ENCODE results near the gene BRSK2.
"Not testable (repeated sequence)": the region's sequence is repeated elsewhere in the genome, so short reads cannot be mapped to it uniquely, and the experiment has no call there.

BRSK2 gene

DNA sequence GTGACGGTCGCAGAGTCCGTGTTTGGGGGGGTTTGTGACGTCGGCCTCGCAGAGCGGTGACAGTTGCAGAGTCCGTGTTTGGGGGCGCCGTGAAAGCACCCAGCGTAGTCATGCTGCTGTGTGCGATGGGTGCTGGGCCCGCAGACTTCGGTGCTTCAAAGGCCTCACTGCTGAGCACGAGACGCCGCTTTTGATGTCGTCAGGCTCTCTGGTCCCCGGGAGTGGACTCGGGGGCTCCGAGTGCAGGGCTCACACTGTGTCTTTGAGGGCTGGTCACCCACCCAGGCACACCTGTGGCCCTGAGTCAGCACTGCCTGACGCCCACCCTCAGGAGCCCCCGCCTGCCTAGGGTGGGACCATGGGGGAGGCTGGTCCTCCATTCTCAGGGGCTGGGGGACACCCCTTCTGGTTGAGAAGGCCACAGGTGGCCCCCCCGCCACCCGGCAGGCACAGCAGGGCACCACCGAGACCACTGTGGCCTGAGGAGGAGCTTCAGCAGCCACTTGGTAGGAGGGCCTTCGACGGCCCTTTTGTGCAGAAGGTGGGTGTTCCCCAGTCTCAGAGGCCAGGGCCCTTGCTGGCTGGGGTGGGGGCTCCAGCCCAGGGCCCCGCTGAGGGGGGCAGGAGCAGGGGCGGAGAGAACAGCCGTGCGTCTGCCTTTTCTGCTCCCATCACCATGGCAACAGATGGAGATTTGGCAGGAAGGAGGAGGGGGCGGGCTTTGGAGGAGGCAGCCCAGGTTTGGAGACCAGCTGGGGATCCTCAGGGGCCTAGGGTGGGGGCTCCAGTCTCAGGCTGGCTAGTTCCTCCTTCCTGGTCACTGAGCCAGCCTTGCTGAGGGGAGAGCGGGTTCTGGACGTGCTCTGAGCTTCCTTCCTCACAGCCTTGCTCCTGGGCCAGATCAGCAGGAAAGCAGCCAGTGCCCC, 20.9 kb downstream of the BRSK2 start:
- Histone ChIP-seq H3K9ac (ENCODE audit: low read length) (no peak overlapping the region), H3K27me3 (ENCODE audit: insufficient read depth, low read length) (no peaks in the 10 kb centered on the region), H3K79me2 (ENCODE audit: insufficient read depth, low read length) (no peaks in the 10 kb centered on the region), H3K27ac (ENCODE audit: low read depth, low read length, poor library complexity, severe bottlenecking) (no peak overlapping the region), H3K4me2 (ENCODE audit: low read length) (no peak overlapping the region), H3K36me3 (ENCODE audit: insufficient read depth, low read length) (no peaks in the 10 kb centered on the region), H3K4me1 (ENCODE audit: insufficient read depth, low read length, severe bottlenecking) (no peaks in the 10 kb centered on the region), H3K9me3 (ENCODE audit: low read length) (no peaks in the 10 kb centered on the region), H3F3A (ENCODE audit: insufficient read depth, low read length) (no peaks in the 10 kb centered on the region), H3K4me3 (ENCODE audit: low read depth, low read length, poor library complexity, severe bottlenecking) (no peak overlapping the region), H2AFZ (ENCODE audit: low read length) (no peak overlapping the region), H3K9me2 (ENCODE audit: low read depth, low read length) (no peaks in the 10 kb centered on the region), H4K20me1 (ENCODE audit: insufficient read depth, low read length) (no peaks in the 10 kb centered on the region)
- TF ChIP-seq CTCF (IDR thresholded peaks at IDR 0.05; ENCODE audit: low read length) (no peak), EZH2 (IDR thresholded peaks at IDR 0.05; ENCODE audit: borderline replicate concordance, low read length) (no peak)

- H4K20me1 ChIP-seq (ENCODE audit: insufficient read depth, low read length) = no peaks in the 10 kb centered on the region
- no peaks in the 10 kb centered on the region for H3K79me2 ChIP-seq (ENCODE audit: insufficient read depth, low read length)
- H3K27me3 ChIP-seq (ENCODE audit: insufficient read depth, low read length) = no peaks in the 10 kb centered on the region
- H3K9me2 ChIP-seq (ENCODE audit: low read depth, low read length) = no peaks in the 10 kb centered on the region
- H3F3A ChIP-seq (ENCODE audit: insufficient read depth, low read length) = no peaks in the 10 kb centered on the region
- H3K4me2 ChIP-seq (ENCODE audit: low read length) = no peak overlapping the region
- no peak overlapping the region for H3K4me3 ChIP-seq (ENCODE audit: low read depth, low read length, poor library complexity, severe bottlenecking)
- H3K36me3 ChIP-seq (ENCODE audit: insufficient read depth, low read length) = no peaks in the 10 kb centered on the region
- no peak overlapping the region for H3K9ac ChIP-seq (ENCODE audit: low read length)
- no peak overlapping the region for H3K27ac ChIP-seq (ENCODE audit: low read depth, low read length, poor library complexity, severe bottlenecking)
- H3K9me3 ChIP-seq (ENCODE audit: low read length) = no peaks in the 10 kb centered on the region
- TF ChIP-seq EZH2 (IDR thresholded peaks at IDR 0.05; ENCODE audit: borderline replicate concordance, low read length) = no peak
- no peak for TF ChIP-seq CTCF (IDR thresholded peaks at IDR 0.05; ENCODE audit: low read length)
- H3K4me1 ChIP-seq (ENCODE audit: insufficient read depth, low read length, severe bottlenecking) = no peaks in the 10 kb centered on the region
- H2AFZ ChIP-seq (ENCODE audit: low read length) = no peak overlapping the region
These were observed 21.6 kb downstream of the BRSK2 start for GRCh38 chr11:1411301-1411700.

DNA sequence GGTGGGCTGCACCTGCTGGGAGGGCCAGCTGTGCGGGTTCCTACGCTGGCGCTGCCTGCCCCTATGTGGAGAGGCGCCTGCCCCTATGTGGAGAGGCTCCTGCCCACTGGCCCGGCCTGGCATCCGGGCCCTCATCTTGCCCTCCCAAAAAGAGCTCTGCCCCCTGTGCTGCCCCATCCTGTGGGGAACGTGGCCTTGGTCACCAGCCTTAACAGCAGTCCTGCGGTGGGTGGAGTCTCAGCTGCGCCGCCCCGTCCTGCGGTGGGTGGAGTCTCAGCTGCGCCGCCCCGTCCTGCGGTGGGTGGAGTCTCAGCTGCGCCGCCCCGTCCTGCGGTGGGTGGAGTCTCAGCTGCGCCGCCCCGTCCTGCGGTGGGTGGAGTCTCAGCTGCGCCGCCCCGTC, 22.0 kb downstream of the BRSK2 start:
- H3K9ac ChIP-seq (ENCODE audit: low read length); H3K27me3 ChIP-seq (ENCODE audit: insufficient read depth, low read length); H3K9me2 ChIP-seq (ENCODE audit: low read depth, low read length); H2AFZ ChIP-seq (ENCODE audit: low read length); H3K79me2 ChIP-seq (ENCODE audit: insufficient read depth, low read length); H3F3A ChIP-seq (ENCODE audit: insufficient read depth, low read length); H4K20me1 ChIP-seq (ENCODE audit: insufficient read depth, low read length); H3K4me1 ChIP-seq (ENCODE audit: insufficient read depth, low read length, severe bottlenecking); H3K27ac ChIP-seq (ENCODE audit: low read depth, low read length, poor library complexity, severe bottlenecking); H3K9me3 ChIP-seq (ENCODE audit: low read length); H3K36me3 ChIP-seq (ENCODE audit: insufficient read depth, low read length); H3K4me3 ChIP-seq (ENCODE audit: low read depth, low read length, poor library complexity, severe bottlenecking); H3K4me2 ChIP-seq (ENCODE audit: low read length): not testable (repeated sequence)
